Activated T-helper 1 cell treated with Interleukin-2 at 50 U/mL for 16 hours (primary cell): Measurements from ENCODE around the gene ADAMTS2.
"Not testable (repeated sequence)": the region's sequence is repeated elsewhere in the genome, so short reads cannot be mapped to it uniquely, and the experiment has no call there.

Source experiments
- DNase-seq: peaks from one replicate; pipeline ENCODE4 v3.0.0-alpha.2; 2020; ENCODE audit warnings: low read depth

Gene ADAMTS2

DNA sequence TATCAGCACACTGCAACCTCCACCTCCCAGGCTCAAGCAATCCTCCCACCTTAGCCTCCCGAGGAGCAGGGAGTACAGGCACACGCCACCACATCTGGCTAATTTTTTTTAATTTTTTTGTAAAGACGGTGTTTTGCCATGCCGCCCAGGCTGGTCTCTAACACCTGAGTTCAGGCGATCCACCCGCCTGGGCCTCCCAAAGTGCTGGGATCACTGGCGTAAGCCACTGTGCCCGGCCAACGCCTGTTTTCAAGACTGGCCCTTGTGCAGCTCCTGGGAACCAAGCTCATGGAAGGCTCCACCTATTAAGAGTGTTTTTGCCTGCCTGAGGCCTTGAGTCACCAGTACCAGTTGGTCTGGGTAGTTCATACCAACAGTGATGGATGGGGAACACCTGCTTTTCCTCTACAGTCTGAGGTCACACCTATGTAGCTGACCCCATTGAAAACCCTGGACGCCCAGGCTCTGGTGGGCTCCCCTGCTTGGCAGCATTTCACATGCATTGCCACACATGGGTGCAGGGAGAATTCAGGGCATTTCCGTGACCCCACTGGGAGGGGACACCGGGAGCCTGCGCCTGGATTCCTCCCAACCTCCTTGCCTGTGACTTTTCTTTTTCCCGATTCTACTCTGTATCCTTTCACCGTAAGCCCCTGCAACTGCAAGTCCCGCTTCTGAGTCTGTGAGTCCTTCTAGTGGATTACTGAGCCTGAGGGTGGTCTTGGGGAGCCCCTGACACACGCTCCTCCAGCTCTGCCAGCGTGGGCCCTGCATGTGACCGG lies 221.6 kb downstream of the ADAMTS2 start:
- DNase-seq = no peak

- DNase-seq = no peak
Measured at GRCh38 chr5:179123109-179123426, 222.2 kb downstream of the ADAMTS2 start.

DNA sequence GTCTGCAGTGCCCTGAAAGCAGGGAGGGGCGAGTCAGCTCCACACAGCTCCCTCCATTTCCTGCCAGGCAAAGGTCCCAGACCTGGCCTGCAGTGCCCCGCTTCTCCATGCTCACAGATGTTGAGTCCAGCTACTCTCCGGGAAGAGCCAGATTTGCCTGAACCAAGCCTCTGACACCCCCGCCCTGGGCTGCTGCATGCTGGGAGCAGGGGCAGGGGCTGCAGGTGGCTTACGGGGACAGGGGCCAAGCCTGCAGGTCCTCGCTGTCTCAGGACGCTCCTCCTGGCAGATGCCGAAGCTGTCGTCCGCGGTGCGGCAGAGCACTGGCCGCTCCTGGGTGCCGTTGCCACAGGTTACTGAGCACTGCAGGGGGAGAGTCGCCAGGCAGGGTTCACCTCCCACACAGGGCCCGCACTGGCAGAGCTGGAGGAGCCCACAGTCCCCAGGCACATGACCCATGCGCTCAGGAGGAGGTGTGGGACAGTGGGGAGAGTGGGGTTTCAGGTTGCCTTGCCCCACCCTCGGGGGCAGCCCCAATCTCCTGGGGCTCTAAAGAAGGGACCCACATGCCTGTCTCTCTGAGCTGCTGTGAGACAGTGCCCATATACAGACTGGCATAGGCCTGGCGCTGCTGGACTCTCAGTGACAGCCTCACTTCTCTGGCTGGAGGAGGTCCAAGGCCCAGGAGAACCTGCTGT lies 222.7 kb downstream of the ADAMTS2 start:
- no peak for DNase-seq

- DNase-seq = no peak
Measured at GRCh38 chr5:179121667-179122111, 223.6 kb downstream of the ADAMTS2 start.

DNA sequence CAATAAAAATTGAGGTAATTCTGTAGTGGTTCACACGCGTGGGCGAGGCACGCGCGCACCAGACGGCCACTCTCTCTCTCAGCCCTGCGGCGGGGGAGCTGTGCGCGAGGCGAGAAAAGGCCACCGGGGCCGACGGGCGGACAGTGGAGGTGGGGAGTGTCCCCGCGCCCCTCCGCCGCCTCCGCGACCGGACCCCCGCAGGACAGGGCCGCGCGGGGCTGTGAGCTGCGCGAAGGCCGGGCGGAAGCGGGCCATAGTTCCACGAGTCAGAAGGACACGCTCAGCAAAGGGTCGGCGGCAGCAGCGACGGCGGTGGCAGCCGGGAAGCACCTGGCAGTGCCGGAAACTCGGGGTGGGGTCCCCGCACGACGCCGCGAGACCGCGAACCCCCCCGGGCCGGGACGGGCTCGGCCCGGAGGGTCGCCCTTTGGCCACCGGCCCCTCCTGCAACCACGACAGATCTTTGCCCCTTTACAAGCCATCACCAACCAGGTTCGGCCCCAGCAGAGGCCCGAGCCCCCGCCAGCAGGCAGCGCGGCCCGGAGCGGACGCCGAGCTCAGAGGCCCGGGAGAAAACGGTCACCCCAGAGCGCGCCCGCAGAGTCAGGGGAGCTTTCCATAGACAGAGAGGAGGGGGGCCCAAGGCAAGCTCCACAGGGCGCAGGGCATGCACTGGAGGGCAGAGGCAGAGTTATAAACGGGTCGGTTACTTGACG lies 224.2 kb downstream of the ADAMTS2 start:
- no peak for DNase-seq

GRCh38 chr5:179120421-179120861 lies 224.8 kb downstream of the ADAMTS2 start:
- no peak for DNase-seq

DNA sequence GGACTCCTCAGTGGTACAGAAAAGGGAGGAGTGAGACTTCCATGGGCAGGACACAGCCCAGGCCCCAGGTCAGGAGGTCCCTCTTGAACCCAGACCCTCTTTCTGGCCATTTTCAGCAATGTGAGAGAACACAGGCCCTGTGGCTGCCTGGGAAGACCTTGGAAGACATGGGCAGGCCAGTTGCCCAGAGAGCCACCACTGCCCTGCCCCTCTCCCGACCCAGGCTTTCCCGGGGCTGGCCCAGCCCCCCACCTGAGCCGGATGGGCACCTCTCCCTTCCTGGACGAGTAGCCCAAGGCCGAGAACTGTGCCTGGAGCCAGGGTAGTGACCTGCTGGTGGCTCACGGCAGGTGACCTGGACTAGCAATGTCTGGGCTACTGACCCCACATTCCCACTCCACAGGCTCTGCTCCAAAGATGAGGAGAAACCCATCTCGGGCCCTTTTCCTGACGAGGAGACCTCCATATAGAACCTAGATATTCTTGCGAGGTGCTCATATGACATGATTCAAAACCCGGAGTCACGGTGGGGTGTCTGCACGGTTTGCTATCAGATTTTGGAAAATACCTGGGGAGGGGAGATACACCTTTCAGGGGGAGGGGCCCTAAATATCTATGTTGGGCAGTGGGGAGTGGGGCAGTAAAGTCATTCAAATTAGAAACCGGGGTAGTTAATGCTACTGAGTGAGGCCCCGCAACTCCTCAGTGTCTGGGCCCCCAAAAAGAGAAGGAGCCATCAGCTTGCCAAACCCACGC lies 225.7 kb downstream of the ADAMTS2 start:
- DNase-seq = no peak

- DNase-seq = no peak
Measured at GRCh38 chr5:179118756-179119414, 226.4 kb downstream of the ADAMTS2 start.

DNA sequence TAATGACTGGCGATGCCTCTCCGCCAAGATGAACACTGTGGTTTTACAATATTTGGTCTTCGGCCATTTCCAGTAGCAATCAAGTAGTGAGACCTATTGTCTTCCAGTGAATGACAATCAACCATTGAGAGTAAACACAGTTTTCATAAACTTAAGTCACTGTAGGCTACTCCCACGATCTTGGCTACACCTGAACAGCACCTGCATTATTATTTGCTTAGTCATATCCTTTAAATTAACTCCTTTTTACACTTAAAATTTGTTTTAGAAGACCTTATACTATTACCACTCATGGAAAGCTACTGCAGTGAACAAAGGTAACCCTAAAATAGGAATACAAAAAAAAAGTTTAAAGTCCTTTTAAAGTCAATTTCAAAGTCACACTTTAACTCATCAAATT lies 226.9 kb downstream of the ADAMTS2 start:
- no peak for DNase-seq

DNA sequence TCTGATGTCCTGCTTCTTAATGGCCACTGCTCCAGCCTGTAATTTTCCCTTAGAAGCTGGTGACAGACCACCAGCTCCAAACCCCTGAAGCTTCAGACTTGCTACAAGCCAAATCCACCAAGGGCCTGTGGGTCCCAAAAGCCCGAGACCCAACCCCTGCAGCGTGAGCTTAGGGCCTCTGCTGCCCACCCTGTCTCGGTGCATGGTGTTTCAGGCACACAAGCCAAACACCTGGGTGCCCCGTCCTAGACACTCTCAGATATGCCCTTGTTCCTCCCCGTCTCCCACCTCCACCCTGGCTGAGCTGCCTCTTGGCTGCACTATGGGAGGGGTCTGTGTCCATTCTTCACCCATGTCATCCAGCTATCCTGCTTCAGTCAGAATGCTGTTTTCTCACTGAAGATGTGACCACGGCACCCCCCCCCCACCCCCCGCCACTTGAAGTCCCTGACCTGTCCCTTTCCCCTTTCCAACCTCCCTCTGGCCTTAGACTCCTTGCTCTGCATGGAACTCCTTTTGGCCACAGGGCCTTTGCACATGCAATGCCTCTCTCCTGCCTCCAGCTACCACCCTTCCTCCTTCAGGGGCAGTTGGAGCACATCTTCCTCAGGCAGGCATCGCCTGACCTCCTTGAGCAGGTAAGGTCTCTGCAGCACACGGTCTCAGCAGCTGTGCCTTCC lies 229.3 kb downstream of the ADAMTS2 start:
- no peak for DNase-seq

DNA sequence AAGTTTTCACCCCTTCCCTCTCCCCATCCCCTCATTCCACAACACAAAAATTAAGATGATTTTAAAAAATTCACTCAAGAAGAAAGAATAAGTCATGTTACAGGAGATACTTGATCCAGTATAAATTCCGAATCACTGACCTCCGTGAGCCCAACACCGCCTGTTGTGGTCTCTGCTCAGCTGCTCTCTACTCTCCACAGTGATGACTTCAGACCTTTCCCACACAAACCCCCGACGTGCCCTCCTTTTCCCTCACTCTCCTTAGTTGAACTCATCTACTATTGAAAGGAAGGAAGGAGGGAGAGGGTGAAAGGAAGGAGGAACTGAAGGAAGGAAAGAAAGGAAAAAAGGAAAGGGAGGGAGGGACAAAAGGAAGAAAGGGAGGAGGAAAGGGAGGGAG lies 230.0 kb downstream of the ADAMTS2 start:
- DNase-seq = no peak

- no peak for DNase-seq
Measured at GRCh38 chr5:179114756-179115155, 230.5 kb downstream of the ADAMTS2 start.

DNA sequence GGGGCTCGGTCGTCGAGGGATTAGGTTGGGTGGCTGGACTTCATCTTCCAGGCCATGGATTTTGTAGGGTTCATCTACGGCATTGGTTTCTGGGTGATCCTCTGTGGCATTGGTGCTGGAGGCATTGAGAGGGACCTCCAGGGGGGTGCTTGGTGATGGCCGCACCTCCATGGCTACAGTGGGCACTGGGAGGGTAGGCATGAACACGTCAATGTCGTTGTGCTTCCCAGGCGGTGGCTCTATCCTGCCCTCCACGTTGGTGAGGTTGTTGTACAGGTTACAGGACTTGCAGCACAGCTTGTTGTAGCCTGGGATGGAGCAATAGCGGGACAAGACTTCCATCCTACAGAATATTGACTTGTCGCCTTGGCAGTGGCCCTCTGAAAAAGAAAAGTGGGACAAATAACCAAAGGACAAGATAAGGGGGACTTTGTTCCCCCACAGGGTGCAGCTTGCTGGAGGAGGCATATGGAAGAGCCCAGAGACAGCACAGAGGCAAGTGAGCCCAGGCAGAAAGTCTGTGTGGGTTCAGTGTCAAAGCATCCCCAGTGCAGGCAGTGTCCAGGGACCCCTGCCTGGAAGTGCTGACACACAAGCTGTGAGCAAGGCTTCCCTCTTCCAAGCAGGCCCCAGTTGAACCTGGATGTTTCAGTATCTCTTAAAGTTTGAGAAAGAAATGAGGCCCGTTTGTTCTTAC lies 231.2 kb downstream of the ADAMTS2 start:
- DNase-seq = no peak

DNA sequence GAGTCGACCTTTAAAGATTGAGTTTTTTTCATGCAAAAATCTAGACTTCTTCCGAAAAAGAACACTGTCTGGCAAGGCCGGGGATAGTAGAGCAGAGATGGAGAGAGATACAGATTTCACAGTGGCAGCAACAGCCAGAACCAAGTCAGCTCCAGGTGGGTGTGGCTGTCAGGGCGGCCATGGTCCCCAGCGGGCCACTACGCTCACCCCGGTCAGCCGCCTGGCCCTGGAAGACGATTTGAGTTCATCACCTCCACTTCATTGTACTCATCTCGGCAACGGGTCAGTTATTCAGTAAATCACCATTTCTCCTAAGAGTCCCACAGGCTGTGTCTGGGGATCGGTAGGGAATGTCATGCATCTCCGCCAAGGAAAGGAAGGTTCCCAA lies 232.1 kb downstream of the ADAMTS2 start:
- DNase-seq = no peak

DNA sequence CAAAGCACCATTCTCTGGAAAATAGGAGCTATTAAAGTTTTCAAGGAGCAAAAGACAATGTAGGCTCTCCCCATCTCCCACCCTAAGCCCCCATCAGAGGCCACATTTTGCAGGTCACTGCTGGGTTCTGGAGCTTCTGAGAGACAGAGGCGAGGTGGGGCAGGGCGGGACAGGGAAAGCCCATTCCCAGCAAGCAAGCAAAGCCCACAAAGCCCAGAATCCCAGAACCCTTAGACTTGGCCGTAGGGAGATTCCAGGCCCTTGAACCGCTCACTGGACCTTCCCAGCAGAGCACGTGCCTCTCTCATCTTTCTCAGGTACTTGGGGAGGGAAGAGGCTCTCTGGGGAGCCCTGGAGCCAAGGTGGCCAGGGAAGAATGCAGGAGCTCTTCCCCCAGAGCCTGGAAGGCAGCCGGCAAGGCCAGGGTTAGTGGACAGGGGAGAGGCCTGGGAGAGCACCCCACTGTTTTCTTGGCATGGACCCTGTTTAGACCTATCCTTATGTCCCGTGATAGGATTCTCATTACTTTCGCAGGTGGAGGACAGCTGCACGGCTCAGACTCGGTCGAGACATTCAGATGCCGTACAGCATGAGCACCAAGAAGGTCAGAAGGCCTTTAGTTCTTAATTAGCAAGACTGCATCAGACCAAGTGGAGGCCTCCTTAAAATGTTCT lies 232.7 kb downstream of the ADAMTS2 start:
- no peak for DNase-seq

DNA sequence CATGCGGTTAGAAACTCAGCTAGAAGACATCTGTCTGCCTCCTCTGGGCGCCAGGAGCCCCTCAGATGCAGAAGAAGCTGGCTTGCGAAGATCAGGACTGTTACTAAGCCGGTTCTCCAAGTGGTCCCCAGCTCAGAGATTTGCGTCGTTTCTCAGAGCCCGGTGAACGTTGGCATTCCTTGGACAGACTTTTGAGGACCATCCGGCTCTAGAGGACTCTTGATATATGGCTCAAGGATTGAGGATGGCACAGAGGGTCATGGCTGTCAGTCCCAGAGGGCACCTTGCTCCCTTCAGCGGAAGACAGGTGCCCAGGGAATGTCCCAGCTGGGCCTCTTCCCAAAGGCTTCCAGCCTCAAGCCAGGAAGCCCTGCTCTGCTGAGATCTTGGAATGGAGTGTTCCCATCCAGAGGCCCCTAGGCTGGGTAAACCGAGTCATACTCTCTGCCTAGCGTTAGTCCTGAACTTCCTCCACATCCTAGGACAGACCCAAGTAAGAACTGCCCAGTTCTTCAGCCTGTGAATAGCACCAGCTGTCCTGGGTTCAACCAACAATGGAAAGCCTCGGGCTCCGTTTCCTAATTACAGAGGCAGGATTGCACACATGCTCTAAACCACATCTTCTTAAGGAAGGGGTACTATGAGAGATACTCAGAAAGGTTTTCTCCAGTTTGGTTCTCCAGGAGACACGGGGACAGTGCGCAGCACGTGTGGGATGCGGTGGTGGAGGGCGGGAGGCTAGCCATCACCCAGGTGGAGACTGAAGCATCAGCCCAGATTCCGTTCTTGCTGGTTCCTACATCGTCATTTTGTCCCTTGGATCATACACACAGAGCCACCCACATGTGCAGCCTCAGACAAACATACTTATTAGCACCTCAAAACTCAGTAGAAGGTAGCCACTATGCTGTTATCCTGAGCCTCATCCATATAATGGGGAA lies 233.7 kb downstream of the ADAMTS2 start:
- DNase-seq = no peak

DNA sequence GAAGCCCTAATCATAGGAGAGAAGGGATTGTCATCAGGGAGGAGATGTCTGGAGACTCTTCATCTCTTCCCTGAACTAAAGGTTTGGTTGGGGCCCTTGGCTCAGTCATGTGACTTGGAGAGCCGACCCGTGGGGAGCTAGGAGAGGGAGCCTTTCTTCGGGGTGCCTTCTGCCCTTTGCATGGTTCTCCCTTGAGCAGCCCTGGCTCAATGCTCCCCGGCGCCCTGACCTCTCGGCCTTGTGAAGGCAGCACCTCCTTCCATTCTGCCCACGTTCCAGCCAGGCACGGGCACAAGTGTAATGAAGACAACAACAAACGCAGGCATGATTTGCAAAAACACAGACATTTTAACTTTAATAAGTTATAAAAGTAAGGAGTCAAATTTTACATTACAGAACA lies 234.7 kb downstream of the ADAMTS2 start:
- DNase-seq = no peak

GRCh38 chr5:179101282-179101681 lies 244.0 kb downstream of the ADAMTS2 start:
- not testable (repeated sequence) for DNase-seq

DNA sequence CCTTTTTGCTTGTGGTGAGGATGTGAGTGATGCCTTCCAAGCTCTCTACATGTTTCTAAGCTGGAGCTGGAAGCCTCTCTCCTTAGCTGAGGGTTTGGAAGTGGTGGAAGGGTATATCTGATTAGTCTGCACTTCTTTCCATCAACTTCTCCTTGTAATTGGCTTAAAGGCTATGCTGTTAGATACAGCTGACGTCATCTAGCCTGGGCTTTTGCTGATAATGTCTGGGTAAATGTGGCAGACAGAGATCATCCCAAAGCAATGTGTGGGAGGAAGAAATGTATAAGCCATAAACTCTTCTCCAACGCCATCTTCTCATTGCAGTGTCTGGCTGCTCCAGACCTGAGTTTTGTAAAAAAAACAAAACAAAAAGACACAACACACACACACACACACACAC lies 255.8 kb downstream of the ADAMTS2 start:
- no peak for DNase-seq
